Lower leg skin (tissue), 4 donors: ENCODE data around the gene OSBPL2. TPM values are rescaled to one million over a fixed set of nuclear protein-coding genes. Genes with fewer than 3 reads are reported as not detected.

Source experiments
- DNase-seq, 2 donors: peaks; one replicate each; pipeline ENCODE4 v3.0.0-alpha.2; 2019; ENCODE audit warnings: low spot score in 2 of 2
- H3K4me3 ChIP-seq: fragments of 200-600 bp; sonication (generic); 2 replicates; pipeline ENCODE4 v1.5.1; 2017; ENCODE audit warnings: mild to moderate bottlenecking, low read depth; ENCODE audit not compliant: poor library complexity, severe bottlenecking
- CTCF ChIP-seq, 3 donors: fragments of 450-650 bp; IDR thresholded peaks; one replicate each; pipeline ENCODE4 v1.5.1; 2016; ENCODE audit warnings: antibody characterized with exemption in 3 of 3, mild to moderate bottlenecking in 3 of 3, moderate library complexity in 2 of 3
- POLR2A ChIP-seq, 2 donors: fragments of 450-650 bp; IDR thresholded peaks; one replicate each; pipeline ENCODE4 v1.6.1; 2016 to 2017; ENCODE audit warnings: antibody characterized with exemption in 2 of 2, mild to moderate bottlenecking in 1 of 2, moderate library complexity in 1 of 2
- WGBS, 2 donors: methylation state at CpG; one replicate each; pipeline ENCODE4 v1.1.5; 2018; 5-methylcytosine and 5-hydroxymethylcytosine counted together
- intact Hi-C: fragments of 100-400 bp; cut with DNase I; formaldehyde crosslinking; loops from one replicate; pipeline ENCODE4 v1.15.0; 2023; ENCODE audit warnings: low total_unique reads
- total RNA-seq, 4 donors: library from RNA; depleted of rRNA; stranded (reverse); fragments of >200 nt; gene quantifications; one replicate each; pipeline ENCODE4 v1.1.0, GENCODE V29; 2016

Gene OSBPL2
- total RNA-seq, 4 donors from 2014 or later = 69.7 to 135 (median 86.0) TPM

- WGBS, 2 donors = 88 to 90% methylated on average over 10 of the region's 10 CpGs
- TF ChIP-seq POLR2A (IDR thresholded peaks at IDR 0.05) (no peak), CTCF (IDR thresholded peaks at IDR 0.05) (no peak)
- DNase-seq = no peak
- intact Hi-C loops = no loop called here
- no peak overlapping the region for H3K4me3 ChIP-seq
These were observed 17.7 kb downstream of the OSBPL2 start for GRCh38 chr20:62255976-62256375.

DNA sequence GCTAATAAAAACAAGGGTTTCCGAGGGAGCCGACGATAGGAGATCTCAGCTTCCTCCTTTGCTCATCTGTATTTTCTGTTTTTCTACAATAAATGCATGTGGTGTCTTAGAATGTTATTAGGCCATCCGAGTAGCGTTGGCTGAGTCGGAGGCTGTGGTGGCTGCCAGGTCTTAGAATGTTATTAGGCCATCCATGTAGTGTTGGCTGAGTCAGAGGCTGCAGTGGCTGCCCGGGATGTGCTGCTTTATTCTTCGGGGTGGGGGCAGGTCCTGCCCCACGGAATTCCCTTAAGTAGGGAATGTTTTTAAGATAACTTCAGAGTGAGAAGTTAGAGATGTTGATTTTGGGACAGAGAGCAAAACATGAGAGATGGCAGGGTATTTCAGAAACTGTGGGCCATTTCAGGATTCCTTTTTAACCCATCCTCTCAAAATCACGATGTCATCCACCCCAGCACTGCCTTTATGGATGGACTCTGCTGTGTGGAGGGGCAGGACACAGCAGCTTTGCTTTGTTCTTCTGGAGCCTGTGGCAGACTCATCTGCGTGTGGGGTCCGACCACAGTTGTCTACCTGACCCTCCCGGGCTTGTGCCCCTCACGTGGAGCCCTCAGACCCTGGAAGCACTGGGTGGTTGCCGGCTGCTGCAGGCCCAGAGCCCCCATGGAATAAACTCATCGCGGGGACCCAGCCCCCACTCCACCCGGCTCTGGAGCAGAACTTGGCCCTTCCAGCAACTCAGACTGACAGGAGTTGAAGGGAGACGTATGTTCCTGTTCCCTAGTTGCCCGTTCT is 20.4 kb downstream of the OSBPL2 start:
- no peak for TF ChIP-seq POLR2A (IDR thresholded peaks at IDR 0.05)
- no peak for TF ChIP-seq CTCF (IDR thresholded peaks at IDR 0.05)
- no peak for DNase-seq

DNA sequence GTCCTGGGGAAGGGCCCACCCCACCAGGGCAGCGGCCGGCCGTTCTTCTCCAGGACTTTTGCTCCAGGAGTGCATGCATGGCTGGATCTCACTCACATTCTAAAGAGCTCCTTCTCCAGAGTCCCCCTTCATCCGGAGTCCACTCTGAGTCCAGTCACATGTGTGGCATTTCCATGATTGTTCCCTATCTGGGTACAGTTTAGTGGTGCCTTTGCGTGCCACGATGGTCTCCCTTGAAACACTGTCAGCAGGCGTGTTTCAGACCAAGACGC is 20.9 kb downstream of the OSBPL2 start:
- TF ChIP-seq CTCF (IDR thresholded peaks at IDR 0.05) (no peak), POLR2A (IDR thresholded peaks at IDR 0.05) (no peak)

More for the DNA sequence above, 20.4 kb downstream of the OSBPL2 start:
- intact Hi-C loops = no loop called here
- WGBS, 2 donors = 75 to 77% methylated on average over 20 of the region's 20 CpGs
- H3K4me3 ChIP-seq = no peak overlapping the region

GRCh38 chr20:62262064-62262463 is 23.7 kb downstream of the OSBPL2 start:
- WGBS, 2 donors = 92 to 96% methylated on average over 10 of the region's 10 CpGs
- intact Hi-C loops = no loop called here
- TF ChIP-seq CTCF (IDR thresholded peaks at IDR 0.05) (no peak), POLR2A (IDR thresholded peaks at IDR 0.05) (no peak)
- no peak for DNase-seq
- no peak overlapping the region for H3K4me3 ChIP-seq

More for the DNA sequence above, 20.9 kb downstream of the OSBPL2 start:
- no peak overlapping the region for H3K4me3 ChIP-seq
- intact Hi-C loops = no loop called here
- 93 to 94% methylated on average over 8 of the region's 8 CpGs for WGBS, 2 donors
- no peak for DNase-seq

DNA sequence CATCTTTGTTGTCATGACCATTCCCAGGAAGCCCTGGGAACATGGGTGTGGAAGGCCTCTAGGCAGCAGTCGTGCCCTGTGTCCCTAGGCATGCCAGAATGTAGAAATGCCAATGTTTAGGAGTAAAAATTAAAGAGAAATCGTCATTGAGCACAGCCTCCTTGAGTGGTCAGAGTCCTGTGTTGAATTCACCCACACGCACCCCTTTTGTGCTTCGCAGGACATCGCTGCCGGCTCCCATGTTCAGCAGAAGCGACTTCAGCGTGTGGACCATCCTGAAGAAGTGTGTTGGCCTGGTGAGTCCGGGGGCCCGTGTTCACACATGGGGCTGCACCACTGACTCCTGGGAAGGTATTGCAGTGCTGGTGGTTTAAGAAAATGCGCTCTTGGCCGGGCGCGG is 25.1 kb downstream of the OSBPL2 start:
- intact Hi-C loops = no loop called here
- WGBS, 2 donors = 93 to 96% methylated on average over 14 of the region's 14 CpGs
- TF ChIP-seq POLR2A (IDR thresholded peaks at IDR 0.05) (no peak), CTCF (IDR thresholded peaks at IDR 0.05) (no peak)
- DNase-seq = no peak
- no peak overlapping the region for H3K4me3 ChIP-seq

DNA sequence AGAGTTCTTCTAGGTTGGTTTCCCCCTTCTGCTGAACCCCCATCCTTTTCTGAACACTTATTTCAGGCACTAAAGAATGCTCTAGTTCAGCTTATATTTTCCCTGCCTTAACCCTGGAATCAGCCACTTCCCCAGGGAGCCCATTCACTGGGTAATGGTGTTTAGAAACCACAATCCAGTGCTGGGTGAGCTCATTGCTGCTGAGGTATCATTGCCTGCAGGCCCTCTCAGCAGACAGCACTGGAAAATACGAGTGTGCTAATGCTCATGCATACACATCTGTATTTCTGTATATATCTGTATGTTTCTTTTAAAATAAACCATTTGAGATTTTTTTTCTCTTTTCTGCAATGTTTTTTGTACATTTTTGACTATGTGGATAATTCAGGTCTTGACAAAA is 27.0 kb downstream of the OSBPL2 start:
- H3K4me3 ChIP-seq = no peak overlapping the region
- no peak for TF ChIP-seq CTCF (IDR thresholded peaks at IDR 0.05)
- TF ChIP-seq POLR2A (IDR thresholded peaks at IDR 0.05) = no peak
- no peak for DNase-seq
- WGBS, 2 donors = 94% methylated on average over 1 of the region's 1 CpG
- intact Hi-C loops = no loop called here
